Fibroblast of peridontal ligament (primary cell): ENCODE measurements around the gene CLEC18A.
"Not testable (repeated sequence)": the region's sequence is repeated elsewhere in the genome, so short reads cannot be mapped to it uniquely, and the experiment has no call there.

Source experiments
- DNase-seq: peaks from one replicate; pipeline ENCODE4 v3.0.0-alpha.2; 2010; ENCODE audit errors: extremely low read depth

Gene CLEC18A

GRCh38 chr16:69952116-69952515 is 982 bp downstream of the CLEC18A start:
- not testable (repeated sequence) for DNase-seq

GRCh38 chr16:69952572-69953355 is 1.6 kb downstream of the CLEC18A start:
- DNase-seq: not testable (repeated sequence)

GRCh38 chr16:69954241-69954640 is 3.1 kb downstream of the CLEC18A start:
- DNase-seq: not testable (repeated sequence)

- not testable (repeated sequence) for DNase-seq
Measured at GRCh38 chr16:69963312-69963711, 12.2 kb downstream of the CLEC18A start.

- not testable (repeated sequence) for DNase-seq
Measured at GRCh38 chr16:69964960-69965660, 14.0 kb downstream of the CLEC18A start.

- DNase-seq: not testable (repeated sequence)
Measured at GRCh38 chr16:69965661-69966054, 14.5 kb downstream of the CLEC18A start.

GRCh38 chr16:69967688-69968087 is 16.6 kb downstream of the CLEC18A start:
- not testable (repeated sequence) for DNase-seq

GRCh38 chr16:69968125-69968524 is 17.0 kb downstream of the CLEC18A start:
- not testable (repeated sequence) for DNase-seq

GRCh38 chr16:69969657-69970056 is 18.5 kb downstream of the CLEC18A start:
- not testable (repeated sequence) for DNase-seq

- not testable (repeated sequence) for DNase-seq
Measured at GRCh38 chr16:69972120-69972519, 21.0 kb downstream of the CLEC18A start.

GRCh38 chr16:69972935-69973334 is 21.8 kb downstream of the CLEC18A start:
- not testable (repeated sequence) for DNase-seq

GRCh38 chr16:69985196-69985595 is 34.1 kb downstream of the CLEC18A start:
- DNase-seq: not testable (repeated sequence)

- not testable (repeated sequence) for DNase-seq
Measured at GRCh38 chr16:69997956-69998355, 46.8 kb downstream of the CLEC18A start.

- DNase-seq: not testable (repeated sequence)
Measured at GRCh38 chr16:69999801-70000200, 48.7 kb downstream of the CLEC18A start.

- DNase-seq: not testable (repeated sequence)
Measured at GRCh38 chr16:70003511-70003910, 52.4 kb downstream of the CLEC18A start.

- DNase-seq: not testable (repeated sequence)
Measured at GRCh38 chr16:70008604-70009003, 57.5 kb downstream of the CLEC18A start.

GRCh38 chr16:70010615-70011014 is 59.5 kb downstream of the CLEC18A start:
- not testable (repeated sequence) for DNase-seq

- not testable (repeated sequence) for DNase-seq
Measured at GRCh38 chr16:70011120-70011519, 60.0 kb downstream of the CLEC18A start.

GRCh38 chr16:70012354-70012753 is 61.2 kb downstream of the CLEC18A start:
- not testable (repeated sequence) for DNase-seq

GRCh38 chr16:70012951-70013350 is 61.8 kb downstream of the CLEC18A start:
- not testable (repeated sequence) for DNase-seq
